AG04449 (cell line): ENCODE data around the gene SMARCE1.

ENCODE experiments used
- CTCF ChIA-PET: fragments of 350-600 bp; formaldehyde crosslinking; extraction: SDS; loops from one replicate; lab custom pipeline; 2021; ENCODE audit warnings: antibody characterized with exemption; lab: Yijun Ruan, JAX
- POLR2A ChIA-PET: fragments of 400-600, 350-600 bp; formaldehyde crosslinking; extraction: SDS; loops from one replicate; lab custom pipeline; 2020; ENCODE audit warnings: antibody characterized with exemption, inconsistent platforms; lab: Yijun Ruan, JAX
- DNase-seq: peaks from one replicate; pipeline ENCODE4 v3.0.0-alpha.2; 2010; ENCODE audit warnings: low read depth, low spot score
- H3K4me3 ChIP-seq: 2 replicates; pipeline ENCODE4 v1.5.1; 2011; ENCODE audit warnings: low read depth, mild to moderate bottlenecking, control low read depth, low read length
- CTCF ChIP-seq: IDR thresholded peaks from one replicate; pipeline ENCODE4 v1.5.1; 2011; ENCODE audit warnings: mild to moderate bottlenecking, moderate library complexity, low read length, control low read depth, inconsistent platforms; ENCODE audit not compliant: insufficient read depth; ENCODE audit errors: missing control alignments

The SMARCE1 gene

DNA sequence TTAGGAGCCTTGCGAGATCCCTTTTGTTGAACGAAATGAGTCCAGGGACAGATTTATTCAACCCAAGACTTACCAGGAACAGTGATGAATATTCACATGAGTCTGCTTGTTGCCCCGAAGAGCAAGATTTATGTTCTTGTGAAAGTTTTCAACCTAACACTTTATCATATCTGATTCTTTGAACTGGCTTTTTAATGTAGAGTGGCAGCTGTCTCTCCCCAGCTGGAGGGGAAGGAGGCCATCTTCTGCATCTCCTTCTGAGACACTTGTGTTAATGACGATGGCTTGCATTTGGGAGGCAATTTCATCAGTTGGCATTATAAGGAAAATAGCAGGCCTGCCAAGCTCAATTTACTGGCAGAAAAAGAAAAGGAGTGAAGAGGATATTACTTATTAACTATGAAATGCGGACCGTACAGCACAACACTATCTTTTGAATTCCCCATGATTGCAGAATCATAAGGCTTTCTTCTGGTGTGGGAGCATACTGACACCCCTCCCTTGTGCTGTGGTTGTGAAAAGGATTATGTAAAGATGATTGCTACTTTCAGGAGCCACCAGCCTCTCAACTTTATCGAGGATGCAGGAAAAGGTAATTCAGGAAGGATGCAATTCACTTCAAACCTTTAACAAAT lies 35.7 kb downstream of the SMARCE1 start:
- no peak for TF ChIP-seq CTCF
- DNase-seq: no peak
- no peak overlapping the region for H3K4me3 ChIP-seq
- ChIA-PET POLR2A (no interaction called here), CTCF (interaction anchor here (1.0 to 1.6 kb wide), 6 partner anchors 8 to 1036 kb away, joined by 3 to 9 read pairs (median 4); no protein-coding TSS in a partner anchor)

- ChIA-PET POLR2A (no interaction called here), CTCF (interaction anchor here (1.0 to 1.5 kb wide), 2 partner anchors 9 to 1054 kb away, joined by 3 to 10 read pairs; no protein-coding TSS in a partner anchor)
- DNase-seq: no peak
- H3K4me3 ChIP-seq: no peak overlapping the region
- no peak for TF ChIP-seq CTCF
Observed at GRCh38 chr17:40610359-40610758, 37.3 kb downstream of the SMARCE1 start.

DNA sequence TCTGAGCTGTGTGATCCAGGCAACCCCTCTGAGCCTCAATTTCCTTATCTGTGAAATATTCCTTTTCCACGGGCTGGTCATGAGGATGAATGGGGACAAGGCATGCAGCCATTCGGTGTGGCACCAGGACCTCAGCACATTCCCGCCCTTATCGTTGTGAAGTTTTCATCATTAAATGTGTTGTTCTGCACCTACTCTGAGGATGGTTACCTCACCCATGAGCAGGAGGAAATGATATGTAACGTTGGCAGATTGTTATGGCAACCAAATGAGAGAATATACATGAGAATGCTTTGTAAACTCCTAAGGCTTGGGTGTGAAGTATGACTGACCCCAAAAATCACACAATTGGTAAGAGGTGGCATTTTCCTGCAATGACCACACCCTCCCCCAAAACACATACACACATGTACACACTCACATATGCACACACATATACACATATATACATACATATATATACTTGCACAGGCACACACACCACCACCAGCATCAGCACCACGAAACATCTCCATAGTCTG lies 39.5 kb downstream of the SMARCE1 start:
- DNase-seq: no peak
- no peak for TF ChIP-seq CTCF
- no peak overlapping the region for H3K4me3 ChIP-seq
- CTCF ChIA-PET: interaction anchor here (1.1 kb wide), 1 partner anchor 11 kb away, joined by 5 read pairs; no protein-coding TSS in a partner anchor
- POLR2A ChIA-PET: no interaction called here

DNA sequence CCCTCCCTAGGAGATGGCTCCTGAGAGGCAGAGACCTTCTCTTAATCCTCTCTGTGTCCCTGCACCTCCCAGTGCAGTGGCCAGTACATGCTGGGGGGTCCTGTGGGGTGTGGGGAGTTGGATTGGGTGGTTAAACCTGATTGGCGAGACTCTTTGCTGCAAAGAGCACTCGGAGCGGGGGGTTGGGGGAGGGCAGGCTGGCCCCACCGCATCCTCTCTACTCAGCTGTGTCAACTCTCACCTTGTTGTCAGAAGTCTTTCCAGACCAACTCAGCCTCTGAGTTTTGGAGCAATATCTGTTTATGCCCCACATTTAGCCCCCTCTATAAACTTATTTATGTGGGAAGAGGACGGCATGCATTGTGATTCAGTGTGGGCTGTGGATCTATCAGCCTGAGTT lies 40.0 kb downstream of the SMARCE1 start:
- no peak for DNase-seq
- CTCF ChIA-PET: interaction anchor here (1.0 to 1.1 kb wide), 2 partner anchors 8 to 12 kb away, joined by 3 to 5 read pairs; no protein-coding TSS in a partner anchor
- POLR2A ChIA-PET: no interaction called here
- H3K4me3 ChIP-seq: no peak overlapping the region
- TF ChIP-seq CTCF: no peak

DNA sequence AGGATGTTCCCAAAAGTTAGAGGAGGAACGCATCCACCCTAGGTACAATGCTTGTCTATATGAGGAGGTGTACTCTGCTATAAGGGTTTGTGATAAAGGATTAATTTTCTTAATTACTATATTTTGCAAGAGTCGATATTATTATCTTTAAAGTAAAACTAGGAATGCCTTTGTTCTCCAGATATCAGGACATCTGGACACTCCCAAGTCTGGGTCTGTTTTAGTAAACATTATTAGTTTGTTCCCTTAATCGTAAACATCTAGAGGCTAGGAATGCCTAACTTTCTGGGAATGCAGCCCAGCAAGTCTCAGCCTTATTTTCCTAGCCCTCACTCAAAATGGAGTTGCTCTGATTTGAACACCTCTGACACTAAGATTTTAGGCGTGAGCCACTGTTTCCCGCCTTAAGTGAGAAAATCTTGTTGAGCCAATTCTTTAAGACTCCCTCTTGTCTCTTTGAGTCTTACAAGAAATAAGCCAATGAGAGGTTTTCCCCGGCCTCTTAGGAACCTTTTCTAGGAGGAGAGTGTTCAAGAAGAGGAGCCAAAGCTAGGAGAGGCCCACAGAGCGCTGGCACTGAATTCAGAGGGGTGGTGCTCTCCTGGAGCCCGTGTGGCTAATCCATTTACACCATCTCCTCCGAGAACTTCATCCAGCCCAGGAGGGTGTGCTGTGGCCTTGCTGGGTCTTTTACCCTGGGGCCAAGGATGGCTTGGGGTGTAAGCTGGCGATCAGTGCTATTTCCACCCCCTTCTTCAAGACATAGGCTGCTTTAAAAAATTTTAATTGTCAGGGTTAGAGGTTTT lies 40.9 kb downstream of the SMARCE1 start:
- no peak for TF ChIP-seq CTCF
- CTCF ChIA-PET: interaction anchor here (1.0 to 1.1 kb wide), 2 partner anchors 9 to 12 kb away, joined by 3 to 5 read pairs; no protein-coding TSS in a partner anchor
- POLR2A ChIA-PET: no interaction called here
- H3K4me3 ChIP-seq: no peak overlapping the region
- no peak for DNase-seq

DNA sequence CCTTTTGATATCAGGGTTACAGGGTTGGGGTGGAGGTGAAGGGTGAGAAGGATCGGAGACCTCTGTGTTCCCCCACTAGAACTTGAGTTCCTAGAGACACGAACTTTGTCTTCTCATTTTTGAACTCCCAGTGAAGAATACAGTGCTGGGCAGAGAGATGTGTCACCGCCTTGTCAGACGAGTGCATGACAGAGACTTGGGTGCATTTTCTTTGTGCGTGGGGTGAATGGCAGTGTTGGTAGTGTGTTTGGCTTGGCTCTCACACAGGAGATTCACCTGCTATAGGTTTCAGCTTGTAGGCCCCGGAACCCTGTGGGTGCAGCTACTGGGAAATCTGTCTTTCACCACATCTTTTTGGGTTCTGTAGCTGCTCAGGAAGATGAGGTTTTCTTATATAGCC lies 42.3 kb downstream of the SMARCE1 start:
- no peak for DNase-seq
- no peak overlapping the region for H3K4me3 ChIP-seq
- ChIA-PET CTCF (interaction anchor here (0.7 to 3.7 kb wide), 3 partner anchors 10 to 1058 kb away, joined by 3 to 20 read pairs (median 4); no protein-coding TSS in a partner anchor), POLR2A (no interaction called here)
- no peak for TF ChIP-seq CTCF
